ENCODE data around the gene FAM210B. TPM values are rescaled to one million over a fixed set of nuclear protein-coding genes. Genes with fewer than 3 reads are reported as not detected.
"Not testable (repeated sequence)": the region's sequence is repeated elsewhere in the genome, so short reads cannot be mapped to it uniquely, and the experiment has no call there.

FAM210B gene, protein sequence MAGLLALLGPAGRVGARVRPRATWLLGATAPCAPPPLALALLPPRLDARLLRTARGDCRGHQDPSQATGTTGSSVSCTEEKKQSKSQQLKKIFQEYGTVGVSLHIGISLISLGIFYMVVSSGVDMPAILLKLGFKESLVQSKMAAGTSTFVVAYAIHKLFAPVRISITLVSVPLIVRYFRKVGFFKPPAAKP
- total RNA-seq (2012; rRNA removed): 23.4 and 32.4 TPM in 2 replicates

DNA sequence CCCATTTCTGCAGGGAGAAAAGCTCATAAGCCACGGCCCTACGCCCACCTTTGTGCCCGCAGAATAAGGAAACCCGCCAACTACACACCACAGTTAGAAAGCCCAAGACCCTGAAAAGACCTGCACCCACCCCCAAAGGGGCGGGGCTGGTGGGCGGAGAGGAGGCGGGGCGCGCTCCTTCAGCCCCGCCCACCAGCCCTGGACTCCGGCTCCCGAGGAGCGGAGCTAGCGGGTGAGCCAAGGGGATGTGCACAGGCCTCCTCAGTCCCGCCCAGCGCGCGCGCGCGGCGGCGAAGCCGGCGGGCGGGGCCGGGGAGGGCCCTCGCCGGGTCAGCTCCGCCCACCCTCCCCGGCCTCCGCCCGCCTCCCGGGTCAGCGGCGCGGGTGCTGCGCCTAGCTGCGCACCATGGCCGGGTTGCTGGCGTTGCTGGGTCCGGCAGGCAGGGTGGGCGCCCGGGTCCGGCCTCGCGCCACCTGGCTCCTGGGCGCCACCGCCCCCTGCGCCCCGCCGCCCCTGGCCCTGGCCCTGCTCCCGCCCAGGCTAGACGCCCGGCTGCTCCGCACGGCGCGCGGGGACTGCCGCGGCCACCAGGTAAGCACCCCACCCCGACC lies at the start of gene FAM210B:
Gene FAM210B (plus strand): TSS at position 375 of the 612 bp plus-strand sequence. CDS start 32 bp downstream, at position 407.
- Histone ChIP-seq H3K27me3 (ENCODE audit: control insufficient read depth, insufficient read depth, low read length) (no peaks in the 10 kb centered on the region), H3K36me3 (ENCODE audit: insufficient read depth, low read length) (peaks cover 4% of the 10 kb centered on the region), H3K9ac (ENCODE audit: low read depth, low read length) (peak within 1 kb of the TSS; percentile 84), H3K9me3 (replicated peaks; ENCODE audit: low read length) (no peaks in the 10 kb centered on the region), H3K4me2 (ENCODE audit: low read length) (peak within 1 kb of the TSS; percentile 96), H3K4me3 (ENCODE audit: low read length) (peak within 1 kb of the TSS; percentile 86), H3K4me1 (ENCODE audit: control insufficient read depth, insufficient read depth, low read length) (peaks cover 23% of the 10 kb centered on the region)

- Histone ChIP-seq H3K36me3 (ENCODE audit: insufficient read depth, low read length) (no peaks in the 10 kb centered on the region), H3K4me2 (ENCODE audit: low read length) (no peak overlapping the region), H3K4me1 (ENCODE audit: control insufficient read depth, insufficient read depth, low read length) (no peaks in the 10 kb centered on the region), H3K27me3 (ENCODE audit: control insufficient read depth, insufficient read depth, low read length) (no peaks in the 10 kb centered on the region), H3K4me3 (ENCODE audit: low read length) (no peak overlapping the region), H3K9ac (ENCODE audit: low read depth, low read length) (no peak overlapping the region), H3K9me3 (replicated peaks; ENCODE audit: low read length) (no peaks in the 10 kb centered on the region)
These were observed 42.7 kb upstream of the FAM210B start for GRCh38 chr20:56316051-56316450.

DNA sequence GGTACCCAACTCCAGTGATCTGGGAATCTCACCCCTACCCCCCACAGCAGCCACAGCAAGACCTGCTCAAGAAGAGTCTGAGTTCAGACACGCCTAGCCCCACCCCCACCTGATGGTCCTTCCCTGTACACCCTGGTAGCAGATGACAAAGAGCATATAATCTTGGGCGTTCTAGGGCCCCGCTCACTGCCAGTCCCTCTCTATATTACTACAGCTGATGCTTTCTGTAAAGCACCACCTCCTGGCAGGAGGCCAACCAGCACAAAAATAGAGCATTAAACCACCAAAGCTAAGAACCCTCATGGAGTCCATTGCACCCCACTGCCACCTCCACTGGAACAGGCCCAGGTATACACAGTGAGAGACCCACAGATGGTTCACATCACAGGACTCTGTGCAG lies 42.3 kb upstream of the FAM210B start:
- H3K27me3 ChIP-seq (ENCODE audit: control insufficient read depth, insufficient read depth, low read length): no peaks in the 10 kb centered on the region
- no peaks in the 10 kb centered on the region for H3K36me3 ChIP-seq (ENCODE audit: insufficient read depth, low read length)
- H3K4me2 ChIP-seq (ENCODE audit: low read length): no peak overlapping the region
- H3K4me3 ChIP-seq (ENCODE audit: low read length): no peak overlapping the region
- H3K9me3 ChIP-seq (replicated peaks; ENCODE audit: low read length): no peaks in the 10 kb centered on the region
- no peak overlapping the region for H3K9ac ChIP-seq (ENCODE audit: low read depth, low read length)
- H3K4me1 ChIP-seq (ENCODE audit: control insufficient read depth, insufficient read depth, low read length): no peaks in the 10 kb centered on the region

DNA sequence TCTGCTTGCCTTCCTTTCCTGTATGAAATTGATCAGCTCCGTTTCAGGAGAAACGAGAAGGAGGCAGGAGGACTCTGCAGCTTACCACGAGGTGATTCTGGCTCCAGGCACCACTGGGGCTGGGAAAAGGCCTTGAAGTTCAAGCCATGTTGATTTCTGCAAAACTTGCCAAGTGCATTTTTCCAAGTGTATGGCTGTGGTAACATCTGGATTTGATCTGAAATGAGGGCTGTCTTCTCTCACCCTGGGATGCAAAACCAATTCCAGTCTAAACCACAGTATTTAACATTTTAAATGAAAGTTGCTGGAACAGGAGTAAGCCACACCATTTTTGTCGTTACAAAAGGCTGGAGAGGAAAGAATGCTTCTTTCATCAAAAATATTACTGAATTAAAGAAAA lies 36.1 kb upstream of the FAM210B start:
- no peak overlapping the region for H3K4me3 ChIP-seq (ENCODE audit: low read length)
- no peaks in the 10 kb centered on the region for H3K9me3 ChIP-seq (replicated peaks; ENCODE audit: low read length)
- no peaks in the 10 kb centered on the region for H3K27me3 ChIP-seq (ENCODE audit: control insufficient read depth, insufficient read depth, low read length)
- H3K36me3 ChIP-seq (ENCODE audit: insufficient read depth, low read length): no peaks in the 10 kb centered on the region
- H3K4me1 ChIP-seq (ENCODE audit: control insufficient read depth, insufficient read depth, low read length): no peaks in the 10 kb centered on the region
- H3K4me2 ChIP-seq (ENCODE audit: low read length): no peak overlapping the region
- H3K9ac ChIP-seq (ENCODE audit: low read depth, low read length): no peak overlapping the region

GRCh38 chr20:56323206-56323605 lies 35.6 kb upstream of the FAM210B start:
- H3K9ac ChIP-seq (ENCODE audit: low read depth, low read length): no peak overlapping the region
- no peaks in the 10 kb centered on the region for H3K9me3 ChIP-seq (replicated peaks; ENCODE audit: low read length)
- no peak overlapping the region for H3K4me3 ChIP-seq (ENCODE audit: low read length)
- no peak overlapping the region for H3K4me2 ChIP-seq (ENCODE audit: low read length)
- H3K36me3 ChIP-seq (ENCODE audit: insufficient read depth, low read length): no peaks in the 10 kb centered on the region
- H3K4me1 ChIP-seq (ENCODE audit: control insufficient read depth, insufficient read depth, low read length): no peaks in the 10 kb centered on the region
- no peaks in the 10 kb centered on the region for H3K27me3 ChIP-seq (ENCODE audit: control insufficient read depth, insufficient read depth, low read length)

DNA sequence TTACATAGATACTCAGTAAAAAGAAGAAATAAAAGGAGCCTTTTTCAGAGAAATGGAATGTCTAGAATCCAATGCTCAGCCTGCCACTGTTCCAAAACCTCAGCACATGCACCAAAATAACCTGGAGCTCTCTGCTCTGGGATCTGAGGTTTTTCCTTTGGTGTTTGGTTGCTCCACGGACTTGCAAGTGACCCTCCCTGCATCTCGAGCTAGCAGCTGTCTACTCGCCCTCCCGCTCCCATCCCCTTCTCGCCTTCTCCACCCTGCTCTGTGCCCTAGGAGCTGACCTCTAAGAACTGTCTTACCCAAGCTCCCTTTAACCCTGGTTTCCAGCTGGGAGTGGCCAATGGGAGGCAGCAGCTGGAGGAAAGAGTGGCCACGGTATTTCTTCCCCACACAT lies 35.1 kb upstream of the FAM210B start:
- Histone ChIP-seq H3K4me2 (ENCODE audit: low read length) (no peak overlapping the region), H3K9ac (ENCODE audit: low read depth, low read length) (no peak overlapping the region), H3K27me3 (ENCODE audit: control insufficient read depth, insufficient read depth, low read length) (no peaks in the 10 kb centered on the region)

GRCh38 chr20:56324806-56325205 lies 34.0 kb upstream of the FAM210B start:
- H3K4me1 ChIP-seq (ENCODE audit: control insufficient read depth, insufficient read depth, low read length): no peaks in the 10 kb centered on the region

More for the DNA sequence above, 35.1 kb upstream of the FAM210B start:
- H3K36me3 ChIP-seq (ENCODE audit: insufficient read depth, low read length): no peaks in the 10 kb centered on the region
- H3K9me3 ChIP-seq (replicated peaks; ENCODE audit: low read length): no peaks in the 10 kb centered on the region
- H3K4me1 ChIP-seq (ENCODE audit: control insufficient read depth, insufficient read depth, low read length): no peaks in the 10 kb centered on the region
- H3K4me3 ChIP-seq (ENCODE audit: low read length): no peak overlapping the region

DNA sequence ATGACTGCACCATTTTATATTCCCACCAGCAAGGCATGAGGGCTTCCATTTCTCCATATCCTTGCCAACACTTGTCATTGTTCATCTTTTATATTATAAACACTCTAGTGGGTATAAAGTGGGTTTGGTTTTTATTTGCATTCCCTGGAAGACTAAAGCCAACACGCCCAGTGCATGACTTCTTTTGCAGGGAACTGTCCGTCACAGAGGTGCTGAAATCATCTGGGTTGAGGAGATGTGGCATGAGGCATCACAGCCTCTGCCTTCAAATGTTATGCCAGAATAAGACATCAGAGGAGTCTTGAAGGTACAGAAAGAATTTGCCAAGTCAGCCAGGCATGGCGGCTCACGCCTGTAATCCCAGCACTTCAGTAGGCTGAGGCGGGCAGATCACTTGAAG lies 29.9 kb upstream of the FAM210B start:
- Histone ChIP-seq H3K9me3 (replicated peaks; ENCODE audit: low read length) (no peaks in the 10 kb centered on the region), H3K4me3 (ENCODE audit: low read length) (no peak overlapping the region), H3K4me1 (ENCODE audit: control insufficient read depth, insufficient read depth, low read length) (no peaks in the 10 kb centered on the region), H3K4me2 (ENCODE audit: low read length) (no peak overlapping the region), H3K36me3 (ENCODE audit: insufficient read depth, low read length) (no peaks in the 10 kb centered on the region), H3K9ac (ENCODE audit: low read depth, low read length) (no peak overlapping the region), H3K27me3 (ENCODE audit: control insufficient read depth, insufficient read depth, low read length) (no peaks in the 10 kb centered on the region)

More at GRCh38 chr20:56324806-56325205, 34.0 kb upstream of the FAM210B start:
- H3K9me3 ChIP-seq (replicated peaks; ENCODE audit: low read length): no peaks in the 10 kb centered on the region
- H3K27me3 ChIP-seq (ENCODE audit: control insufficient read depth, insufficient read depth, low read length): no peaks in the 10 kb centered on the region
- H3K4me2 ChIP-seq (ENCODE audit: low read length): no peak overlapping the region
- H3K9ac ChIP-seq (ENCODE audit: low read depth, low read length): no peak overlapping the region
- H3K4me3 ChIP-seq (ENCODE audit: low read length): no peak overlapping the region
- no peaks in the 10 kb centered on the region for H3K36me3 ChIP-seq (ENCODE audit: insufficient read depth, low read length)

DNA sequence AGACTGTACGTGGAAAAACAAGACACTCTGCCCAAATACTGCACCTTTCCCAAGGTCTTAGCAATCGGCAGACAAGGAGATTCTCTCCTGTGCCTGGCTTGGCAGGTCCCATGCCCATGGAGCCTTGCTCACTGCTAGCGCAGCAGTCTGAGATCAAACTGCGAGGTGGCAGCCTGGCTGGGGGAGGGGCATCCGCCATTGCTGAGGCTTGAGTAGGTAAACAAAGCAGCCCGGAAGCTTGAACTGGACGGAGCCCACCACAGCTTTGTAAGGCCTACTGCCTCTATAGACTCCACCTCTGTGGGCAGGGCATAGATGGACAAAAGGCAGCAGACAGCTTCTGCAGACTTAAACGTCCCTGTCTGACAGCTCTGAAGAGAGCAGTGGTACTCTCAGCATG lies 22.1 kb upstream of the FAM210B start:
- H3K4me3 ChIP-seq (ENCODE audit: low read length); H3K36me3 ChIP-seq (ENCODE audit: insufficient read depth, low read length); H3K9ac ChIP-seq (ENCODE audit: low read depth, low read length); H3K4me2 ChIP-seq (ENCODE audit: low read length); H3K27me3 ChIP-seq (ENCODE audit: control insufficient read depth, insufficient read depth, low read length); H3K9me3 ChIP-seq (replicated peaks; ENCODE audit: low read length); H3K4me1 ChIP-seq (ENCODE audit: control insufficient read depth, insufficient read depth, low read length): not testable (repeated sequence)

- no peak overlapping the region for H3K9ac ChIP-seq (ENCODE audit: low read depth, low read length)
- H3K27me3 ChIP-seq (ENCODE audit: control insufficient read depth, insufficient read depth, low read length): peaks cover 35% of the 10 kb centered on the region
- no peak overlapping the region for H3K4me3 ChIP-seq (ENCODE audit: low read length)
- peaks cover 2% of the 10 kb centered on the region for H3K4me1 ChIP-seq (ENCODE audit: control insufficient read depth, insufficient read depth, low read length)
- no peaks in the 10 kb centered on the region for H3K36me3 ChIP-seq (ENCODE audit: insufficient read depth, low read length)
- no peak overlapping the region for H3K4me2 ChIP-seq (ENCODE audit: low read length)
- no peaks in the 10 kb centered on the region for H3K9me3 ChIP-seq (replicated peaks; ENCODE audit: low read length)
These were observed 16.0 kb upstream of the FAM210B start for GRCh38 chr20:56342783-56343182.

DNA sequence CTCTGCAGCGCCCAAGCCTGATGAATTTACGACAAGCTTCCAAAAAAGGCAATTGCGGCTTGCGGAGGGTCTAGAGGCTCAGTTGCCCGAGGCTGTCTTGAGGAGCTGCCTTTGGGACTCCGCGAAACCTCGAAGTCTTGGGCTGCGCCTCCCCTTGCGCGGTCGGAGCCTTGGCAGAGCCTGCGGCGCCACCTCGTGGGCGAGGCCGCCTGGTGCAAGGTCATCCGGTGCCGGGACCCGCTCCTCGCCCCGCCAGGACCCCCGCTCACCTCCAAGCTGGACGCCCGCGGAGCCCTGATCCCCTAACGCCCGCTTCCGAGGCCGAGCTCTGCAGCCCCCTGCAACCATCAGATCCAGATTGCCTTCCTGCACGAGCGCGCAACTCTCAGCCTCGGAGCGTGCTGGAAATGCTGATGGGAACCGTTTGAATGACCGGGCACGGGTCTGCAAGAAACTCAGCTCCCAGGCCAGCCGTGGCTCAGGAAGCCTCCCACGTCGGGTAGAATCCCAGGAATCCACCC lies 14.9 kb upstream of the FAM210B start:
- Histone ChIP-seq H3K4me1 (ENCODE audit: control insufficient read depth, insufficient read depth, low read length) (peaks cover 2% of the 10 kb centered on the region), H3K9me3 (replicated peaks; ENCODE audit: low read length) (no peaks in the 10 kb centered on the region), H3K4me2 (ENCODE audit: low read length) (peak overlapping the region; percentile 62), H3K9ac (ENCODE audit: low read depth, low read length) (no peak overlapping the region), H3K36me3 (ENCODE audit: insufficient read depth, low read length) (no peaks in the 10 kb centered on the region), H3K27me3 (ENCODE audit: control insufficient read depth, insufficient read depth, low read length) (peaks cover 46% of the 10 kb centered on the region), H3K4me3 (ENCODE audit: low read length) (peak overlapping the region; percentile 47)

GRCh38 chr20:56345911-56346310 lies 12.9 kb upstream of the FAM210B start:
- Histone ChIP-seq H3K4me1 (ENCODE audit: control insufficient read depth, insufficient read depth, low read length) (peaks cover 2% of the 10 kb centered on the region), H3K9me3 (replicated peaks; ENCODE audit: low read length) (no peaks in the 10 kb centered on the region), H3K27me3 (ENCODE audit: control insufficient read depth, insufficient read depth, low read length) (peaks cover 53% of the 10 kb centered on the region), H3K4me2 (ENCODE audit: low read length) (no peak overlapping the region), H3K36me3 (ENCODE audit: insufficient read depth, low read length) (no peaks in the 10 kb centered on the region), H3K9ac (ENCODE audit: low read depth, low read length) (no peak overlapping the region), H3K4me3 (ENCODE audit: low read length) (no peak overlapping the region)

All from skeletal muscle satellite cell (primary cell).